GM12878 (cell line): ENCODE measurements around the gene KIF18A. TPM values are rescaled to one million over a fixed set of nuclear protein-coding genes. Genes with fewer than 3 reads are reported as not detected.

Source experiments
- ATAC-seq: fragments of 200-7000 bp; cut with Tn5 transposase; 3 replicates; pipeline ENCODE4 v1.9.1; 2020; ENCODE audit warnings: mild to moderate bottlenecking, moderate library complexity
- BruUV-seq: library from RNA; stranded (reverse); fragments of 400-500 nt; replicated peaks from 2 replicates; lab custom pipeline; 2021; lab: Mats Ljungman, UMichigan
- CTCF ChIA-PET: fragments of 300-600 bp; sonication (Branson Sonifier 250); formaldehyde crosslinking; extraction: SDS; loops from one replicate; lab custom pipeline; 2021; ENCODE audit warnings: inconsistent platforms; lab: Yijun Ruan, JAX
- POLR2A ChIA-PET: fragments of 350-600 bp; formaldehyde crosslinking; extraction: SDS; loops from one replicate; lab custom pipeline; 2021; ENCODE audit warnings: inconsistent platforms; lab: Charles Lee
- RAD21 ChIA-PET: fragments of 300-600 bp; sonication (Branson Sonifier 250); formaldehyde crosslinking; loops from one replicate; lab custom pipeline; 2023; ENCODE audit warnings: antibody characterized with exemption; ENCODE audit not compliant: unreplicated experiment; lab: Charles Lee
- SMC1A ChIA-PET: fragments of 300-600 bp; sonication (Branson Sonifier 250); formaldehyde crosslinking; loops from one replicate; lab custom pipeline; 2023; ENCODE audit not compliant: unreplicated experiment, uncharacterized antibody; lab: Charles Lee
- DNase-seq: peaks from one replicate; pipeline ENCODE4 v3.0.0-alpha.2; 2011; ENCODE audit warnings: low read depth, low spot score
- FAIRE-seq: peaks from 3 replicates; lab custom pipeline; 2011; peaks lifted over from hg19 to GRCh38; lab: Jason Lieb, UNC
- H2AFZ ChIP-seq: 2 replicates; pipeline ENCODE4 v1.6.0; 2011; ENCODE audit warnings: low read depth, low read length, control low read depth; ENCODE audit not compliant: control insufficient read depth
- H3K27ac ChIP-seq: 2 replicates; pipeline ENCODE4 v1.5.1; 2011; ENCODE audit warnings: control low read depth; ENCODE audit not compliant: control insufficient read depth, insufficient read depth
- H3K27me3 ChIP-seq, 2 experiments: replicated peaks in 1 of 2; 2 replicates each; pipeline versions ENCODE4 v1.6.0 to v1.6.1; 2011; ENCODE audit warnings: low read length in 1 of 2; ENCODE audit not compliant: control insufficient read depth in 2 of 2, insufficient read depth in 2 of 2
- H3K36me3 ChIP-seq, 2 experiments: 2 replicates each; pipeline ENCODE4 v1.5.1; 2011; ENCODE audit warnings: low read length in 1 of 2; ENCODE audit not compliant: control insufficient read depth in 2 of 2, insufficient read depth in 2 of 2
- H3K4me1 ChIP-seq: 2 replicates; pipeline ENCODE4 v1.6.1; 2011; ENCODE audit warnings: mild to moderate bottlenecking, low read length, moderate library complexity, mixed read lengths; ENCODE audit not compliant: control insufficient read depth, insufficient read depth
- H3K4me2 ChIP-seq: 2 replicates; pipeline ENCODE4 v1.6.0; 2011; ENCODE audit warnings: control low read depth; ENCODE audit not compliant: control insufficient read depth, insufficient read depth
- H3K4me3 ChIP-seq: fragments of 200-600 bp; sonication (generic); 2 replicates; pipeline ENCODE4 v1.5.1; 2016
- H3K79me2 ChIP-seq: 2 replicates; pipeline ENCODE4 v1.6.0; 2011; ENCODE audit warnings: low read length; ENCODE audit not compliant: control insufficient read depth, insufficient read depth
- H3K9ac ChIP-seq: 2 replicates; pipeline ENCODE4 v1.8.0; 2011; ENCODE audit warnings: low read length, control low read depth, mixed read lengths; ENCODE audit not compliant: control insufficient read depth, insufficient read depth
- H3K9me3 ChIP-seq: replicated peaks from 3 replicates; pipeline ENCODE4 v1.5.1; 2011; ENCODE audit warnings: mild to moderate bottlenecking, low read length; ENCODE audit not compliant: control insufficient read depth, insufficient read depth
- H4K20me1 ChIP-seq: 2 replicates; pipeline ENCODE4 v1.6.0; 2011; ENCODE audit not compliant: control insufficient read depth, insufficient read depth
- BACH1 ChIP-seq: fragments of 450-650 bp; IDR thresholded peaks from 2 replicates; pipeline ENCODE4 v1.6.1; 2017; ENCODE audit warnings: mild to moderate bottlenecking, borderline replicate concordance
- E2F4 ChIP-seq: IDR thresholded peaks from 2 replicates; pipeline ENCODE4 v1.6.1; 2012; ENCODE audit warnings: low read depth, low read length, improper control_type of control experiment
- MXI1 ChIP-seq: fragments of 150-350 bp; IDR thresholded peaks from 2 replicates; pipeline ENCODE4 v1.6.1; 2011; ENCODE audit warnings: low read depth, mild to moderate bottlenecking, inconsistent platforms, low read length, improper control_type of control experiment
- NFIC ChIP-seq: IDR thresholded peaks from 2 replicates; pipeline ENCODE4 v1.6.1; 2012; ENCODE audit warnings: low read depth, mild to moderate bottlenecking, inconsistent platforms, low read length, moderate library complexity
- NFYA ChIP-seq: IDR thresholded peaks from 2 replicates; pipeline ENCODE4 v1.6.1; 2011; ENCODE audit warnings: low read depth, mild to moderate bottlenecking, low read length, improper control_type of control experiment, borderline replicate concordance
- SKIL ChIP-seq: fragments of 450-650 bp; IDR thresholded peaks from 2 replicates; pipeline ENCODE4 v1.6.1; 2017; ENCODE audit warnings: mild to moderate bottlenecking, low read depth, inconsistent platforms; ENCODE audit not compliant: poor library complexity, severe bottlenecking
- SMAD5 ChIP-seq: IDR thresholded peaks from 2 replicates; pipeline ENCODE4 v1.6.1; 2016; ENCODE audit warnings: antibody characterized with exemption, low read depth
- SMARCA5 ChIP-seq: fragments of 450-650 bp; IDR thresholded peaks from 2 replicates; pipeline ENCODE4 v1.6.1; 2017; ENCODE audit warnings: mild to moderate bottlenecking
- ZNF207 ChIP-seq: fragments of 450-650 bp; IDR thresholded peaks from 2 replicates; pipeline ENCODE4 v1.6.1; 2014; ENCODE audit warnings: antibody characterized with exemption, mild to moderate bottlenecking, borderline replicate concordance
- ZSCAN29 ChIP-seq: fragments of 450-650 bp; IDR thresholded peaks from 2 replicates; pipeline ENCODE4 v1.6.1; 2017; ENCODE audit warnings: mild to moderate bottlenecking, moderate library complexity
- ZZZ3 ChIP-seq: IDR thresholded peaks from 2 replicates; pipeline ENCODE4 v1.6.1; 2011; ENCODE audit warnings: low read depth; ENCODE audit not compliant: control insufficient read depth, insufficient read length
- WGBS: methylation state at CpG from one replicate; pipeline ENCODE4 v1.1.6; 2016; ENCODE audit warnings: low lambda C conversion rate; ENCODE audit not compliant: insufficient replicate concordance, insufficient coverage; ENCODE audit errors: missing lambda C conversion rate; 5-methylcytosine and 5-hydroxymethylcytosine counted together
- in situ Hi-C: fragments of 300-500 bp; cut with MboI; formaldehyde crosslinking; loops from 9 replicates; pipeline ENCODE4 v1.14.3; 2018; ENCODE audit warnings: mixed read lengths
- intact Hi-C: fragments of 100-400 bp; cut with micrococcal nuclease; formaldehyde crosslinking; loops from one replicate; pipeline ENCODE4 v1.14.2; 2022; ENCODE audit not compliant: unreplicated experiment
- polyA plus RNA-seq, 11 experiments: library from polyadenylated mRNA; depleted of rRNA in 4 of 11; unstranded in 6 of 11; stranded (reverse) in 5 of 11; fragments of >200 nt; fragmentation: Nextera tagmentation in 4 of 11; fragmentation: Illumina TruSeq in 1 of 11; extraction: Ambion mirVana in 4 of 11; extraction: Trizol in 1 of 11; gene quantifications; 1 replicate in 1 of 11; 2 replicates in 10 of 11; pipeline versions ENCODE4 v1.2.1 to v1.2.3, GENCODE V29; 2011 to 2016; ENCODE audit warnings: inconsistent platforms in 2 of 11, missing spikeins in 2 of 11, low read depth in 1 of 11
- total RNA-seq, 4 experiments: library from RNA; depleted of rRNA in 3 of 4; stranded (reverse); fragments of >200 nt in 3 of 4; fragmentation: Illumina TruSeq in 1 of 4; extraction: Trizol in 1 of 4; gene quantifications; 2 replicates each; pipeline versions ENCODE4 v1.2.1 to v1.2.3, GENCODE V29; 2013 to 2021

KIF18A gene
- total and polyA plus RNA-seq, 10 of the 15 experiments (the other 5 are each of a cell fraction or from before 2014, with no cell fraction given) = 11.2 to 31.5 (median 20.4) TPM

GRCh38 chr11:28100665-28101064 lies 7.3 kb downstream of the KIF18A start:
- Histone ChIP-seq H3K79me2 (peaks cover 64% of the 10 kb centered on the region), H3K9ac (no peak overlapping the region), H4K20me1 (no peaks in the 10 kb centered on the region), H3K27me3 (no peaks in the 10 kb centered on the region), H3K4me1 (no peaks in the 10 kb centered on the region; the same call in 1 of the 2 replicates), H3K27ac (no peak overlapping the region)
- no TSS peak for BruUV-seq
- SMC1A ChIA-PET = interaction anchor here (0.6 to 1.8 kb wide), 3 partner anchors 9 to 98 kb away, joined by 3 to 4 read pairs (median 3); no protein-coding TSS in a partner anchor
- no peak for DNase-seq
- TF ChIP-seq NFIC (no peak), SMARCA5 (no peak), MXI1 (no peak), NFYA (no peak), ZNF207 (no peak), ZSCAN29 (no peak), SMAD5 (no peak), ZZZ3 (no peak), E2F4 (no peak), SKIL (no peak), BACH1 (no peak)
- TF ChIP-seq, all 136 proteins: peak for 0
- Histone ChIP-seq H3K36me3 (peaks cover 0 to 8% of the 10 kb centered on the region in 2 experiments; a peak in 1 of 4 replicates), H3K4me3 (no peak overlapping the region), H3K9me3 (no peaks in the 10 kb centered on the region), H3K4me2 (no peak overlapping the region), H2AFZ (no peak overlapping the region)
- ChIA-PET RAD21 (no interaction called here), POLR2A (interaction anchor here (0.6 kb wide), 1 partner anchor 18 kb away, joined by 3 read pairs; no protein-coding TSS in a partner anchor), CTCF (no interaction called here)
- in situ Hi-C loops (no loop called here), intact Hi-C loops (loop anchor here (10.0 kb wide), 1 partner anchor 1234 kb away; no protein-coding TSS in a partner anchor)
- ATAC-seq (no peak), FAIRE-seq (no peak)
- 96% methylated on average over 2 of the region's 2 CpGs for WGBS
